ENCODE measurements around the gene ZNF543. TPM values are rescaled to one million over a fixed set of nuclear protein-coding genes. Genes with fewer than 3 reads are reported as not detected.

The ZNF543 gene
- total and polyA plus RNA-seq, 9 of the 15 experiments (the other 6 are each of a cell fraction or from before 2014, with no cell fraction given) = 0.14 to 5.5 (median 2.4) TPM

DNA sequence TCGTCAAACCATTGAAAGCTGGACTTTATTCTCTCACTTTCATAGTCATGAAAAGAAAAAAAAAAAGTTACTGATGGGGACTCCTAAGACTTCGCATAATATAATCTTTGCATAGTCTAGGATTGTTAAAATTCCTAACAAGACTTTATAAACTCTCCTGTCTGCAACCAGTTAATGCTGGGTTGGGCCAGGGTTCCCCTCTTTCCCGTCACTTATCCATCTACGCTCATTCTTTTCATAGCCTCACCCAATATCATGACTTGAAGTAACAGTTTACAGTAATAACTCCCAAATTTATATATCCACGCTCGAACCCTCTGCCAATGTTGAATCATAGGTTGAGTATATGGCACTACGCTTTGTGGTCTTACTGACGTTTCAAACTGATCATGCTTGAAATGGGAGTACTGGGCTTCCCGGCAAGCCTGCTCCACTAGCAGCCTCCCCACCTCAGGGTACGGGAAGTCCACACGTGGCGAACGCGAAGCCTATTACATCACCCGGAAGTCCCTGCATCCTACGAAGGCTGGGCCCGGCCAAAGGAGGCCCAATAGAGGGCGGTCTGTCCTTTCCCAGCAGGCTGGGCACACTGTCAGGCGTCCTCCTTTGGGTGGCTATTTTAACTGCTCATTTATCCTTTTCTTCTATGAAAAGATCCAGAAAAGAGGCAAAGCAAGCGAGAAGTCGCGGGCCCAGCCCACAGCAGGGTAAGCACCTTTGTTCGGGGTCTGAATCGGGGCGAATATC, 40.7 kb upstream of the ZNF543 start (continued):
- TF ChIP-seq, protein P1, sequence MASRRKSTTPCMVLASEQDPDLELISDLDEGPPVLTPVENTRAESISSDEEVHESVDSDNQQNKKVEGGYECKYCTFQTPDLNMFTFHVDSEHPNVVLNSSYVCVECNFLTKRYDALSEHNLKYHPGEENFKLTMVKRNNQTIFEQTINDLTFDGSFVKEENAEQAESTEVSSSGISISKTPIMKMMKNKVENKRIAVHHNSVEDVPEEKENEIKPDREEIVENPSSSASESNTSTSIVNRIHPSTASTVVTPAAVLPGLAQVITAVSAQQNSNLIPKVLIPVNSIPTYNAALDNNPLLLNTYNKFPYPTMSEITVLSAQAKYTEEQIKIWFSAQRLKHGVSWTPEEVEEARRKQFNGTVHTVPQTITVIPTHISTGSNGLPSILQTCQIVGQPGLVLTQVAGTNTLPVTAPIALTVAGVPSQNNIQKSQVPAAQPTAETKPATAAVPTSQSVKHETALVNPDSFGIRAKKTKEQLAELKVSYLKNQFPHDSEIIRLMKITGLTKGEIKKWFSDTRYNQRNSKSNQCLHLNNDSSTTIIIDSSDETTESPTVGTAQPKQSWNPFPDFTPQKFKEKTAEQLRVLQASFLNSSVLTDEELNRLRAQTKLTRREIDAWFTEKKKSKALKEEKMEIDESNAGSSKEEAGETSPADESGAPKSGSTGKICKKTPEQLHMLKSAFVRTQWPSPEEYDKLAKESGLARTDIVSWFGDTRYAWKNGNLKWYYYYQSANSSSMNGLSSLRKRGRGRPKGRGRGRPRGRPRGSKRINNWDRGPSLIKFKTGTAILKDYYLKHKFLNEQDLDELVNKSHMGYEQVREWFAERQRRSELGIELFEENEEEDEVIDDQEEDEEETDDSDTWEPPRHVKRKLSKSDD (conservative IDR thresholded peaks at IDR 0.05; ENCODE audit: low read length) = no peak
- TF ChIP-seq ARID4B (CRISPR knock-in tag; IDR thresholded peaks at IDR 0.05) (no peak), NFE2 (IDR thresholded peaks at IDR 0.05; ENCODE audit: low read depth) (no peak), ZNF318 (IDR thresholded peaks at IDR 0.05; ENCODE audit: borderline replicate concordance in 1 of 2, low read depth in 1 of 2) (0 out of 4 replicates have a peak, but pooled peaks of 1 of the 2 experiments have one; percentile 48), ZNF77 (CRISPR knock-in tag; IDR thresholded peaks at IDR 0.05) (no peak)
- TF ChIP-seq, protein P2, sequence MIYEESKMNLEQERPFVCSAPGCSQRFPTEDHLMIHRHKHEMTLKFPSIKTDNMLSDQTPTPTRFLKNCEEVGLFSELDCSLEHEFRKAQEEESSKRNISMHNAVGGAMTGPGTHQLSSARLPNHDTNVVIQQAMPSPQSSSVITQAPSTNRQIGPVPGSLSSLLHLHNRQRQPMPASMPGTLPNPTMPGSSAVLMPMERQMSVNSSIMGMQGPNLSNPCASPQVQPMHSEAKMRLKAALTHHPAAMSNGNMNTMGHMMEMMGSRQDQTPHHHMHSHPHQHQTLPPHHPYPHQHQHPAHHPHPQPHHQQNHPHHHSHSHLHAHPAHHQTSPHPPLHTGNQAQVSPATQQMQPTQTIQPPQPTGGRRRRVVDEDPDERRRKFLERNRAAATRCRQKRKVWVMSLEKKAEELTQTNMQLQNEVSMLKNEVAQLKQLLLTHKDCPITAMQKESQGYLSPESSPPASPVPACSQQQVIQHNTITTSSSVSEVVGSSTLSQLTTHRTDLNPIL (CRISPR knock-in tag; IDR thresholded peaks at IDR 0.05) = no peak
